OCI-LY3 (cell line): Measurements from ENCODE around the gene PACRG.

ENCODE experiments used
- H2AFZ ChIP-seq: fragments of 200-600, 300-600 bp; shearing (Covaris generic); 2 replicates; pipeline ENCODE4 v1.6.0; 2014; ENCODE audit warnings: antibody characterized with exemption, low read depth, low read length
- H3K27ac ChIP-seq: fragments of 200-600, 300-600 bp; sonication (generic); 2 replicates; pipeline ENCODE4 v1.5.1; 2014; ENCODE audit warnings: mild to moderate bottlenecking, low read length, moderate library complexity, mixed read lengths
- H3K27me3 ChIP-seq: fragments of 200-600, 300-600 bp; sonication (generic); 2 replicates; pipeline ENCODE4 v1.6.1; 2014; ENCODE audit warnings: low read depth, low read length, mixed read lengths
- H3K36me3 ChIP-seq: fragments of 200-600, 300-600 bp; sonication (generic); replicated peaks from 2 replicates; pipeline ENCODE3; 2014; ENCODE audit warnings: low read depth, low read length, mixed read lengths
- H3K4me1 ChIP-seq: fragments of 300-600, 200-600 bp; sonication (generic); 2 replicates; pipeline ENCODE4 v1.6.1; 2014; ENCODE audit warnings: low read length, mixed read lengths
- H3K4me2 ChIP-seq: fragments of 200-600, 300-600 bp; sonication (generic); 2 replicates; pipeline ENCODE4 v1.6.1; 2014; ENCODE audit warnings: low read length, mixed read lengths
- H3K4me3 ChIP-seq: fragments of 300-600, 200-600 bp; sonication (generic); 2 replicates; pipeline ENCODE4 v1.5.1; 2014; ENCODE audit warnings: antibody characterized with exemption, mild to moderate bottlenecking, low read length, moderate library complexity
- H3K79me2 ChIP-seq: fragments of 300-600, 200-600 bp; shearing (Covaris generic); 2 replicates; pipeline ENCODE4 v1.6.1; 2014; ENCODE audit warnings: mild to moderate bottlenecking, low read length, mixed read lengths
- H3K9ac ChIP-seq: fragments of 300-600, 200-600 bp; shearing (Covaris generic); 2 replicates; pipeline ENCODE4 v1.6.0; 2014; ENCODE audit warnings: mild to moderate bottlenecking, low read length, moderate library complexity
- H3K9me3 ChIP-seq: fragments of 200-600, 300-600 bp; shearing (Covaris generic); 2 replicates; pipeline ENCODE4 v1.6.1; 2014; ENCODE audit warnings: low read length, mixed read lengths; ENCODE audit not compliant: insufficient read depth
- H4K20me1 ChIP-seq: fragments of 200-600, 300-600 bp; sonication (generic); 2 replicates; pipeline ENCODE4 v1.6.1; 2016; ENCODE audit warnings: low read length, mixed read lengths; ENCODE audit not compliant: insufficient read depth
- EZH2phosphoT487 ChIP-seq: fragments of 200-600 bp; shearing (Covaris generic); IDR thresholded peaks from 2 replicates; pipeline ENCODE4 v1.6.1; 2018; ENCODE audit warnings: antibody characterized with exemption, mixed run types, low read depth
- TF ChIP-seq, protein P1 (sequence below): fragments of 200-600, 300-600 bp; sonication (generic); IDR thresholded peaks from 2 replicates; pipeline ENCODE4 v1.5.1; 2014; ENCODE audit warnings: antibody characterized with exemption, low read length, low read depth

PACRG gene

DNA sequence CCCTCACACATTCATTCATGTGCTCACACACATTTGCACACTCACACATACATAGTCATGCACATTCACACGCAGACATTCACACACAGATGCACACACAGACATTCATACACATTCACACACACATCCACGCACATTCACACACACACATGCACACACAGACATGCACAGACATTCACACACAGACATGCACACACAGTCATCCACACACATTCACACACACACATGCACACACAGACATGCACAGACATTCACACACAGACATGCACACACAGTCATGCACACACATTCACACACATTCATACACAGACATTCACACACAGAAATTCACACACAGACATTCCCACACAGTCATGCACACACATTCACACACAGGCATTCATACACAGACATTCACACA is 147.3 kb downstream of the PACRG start:
- H3K27ac ChIP-seq = no peak overlapping the region
- no peaks in the 10 kb centered on the region for H3K9me3 ChIP-seq
- no peak overlapping the region for H3K9ac ChIP-seq
- no peak for TF ChIP-seq EZH2phosphoT487
- TF ChIP-seq, protein P1, sequence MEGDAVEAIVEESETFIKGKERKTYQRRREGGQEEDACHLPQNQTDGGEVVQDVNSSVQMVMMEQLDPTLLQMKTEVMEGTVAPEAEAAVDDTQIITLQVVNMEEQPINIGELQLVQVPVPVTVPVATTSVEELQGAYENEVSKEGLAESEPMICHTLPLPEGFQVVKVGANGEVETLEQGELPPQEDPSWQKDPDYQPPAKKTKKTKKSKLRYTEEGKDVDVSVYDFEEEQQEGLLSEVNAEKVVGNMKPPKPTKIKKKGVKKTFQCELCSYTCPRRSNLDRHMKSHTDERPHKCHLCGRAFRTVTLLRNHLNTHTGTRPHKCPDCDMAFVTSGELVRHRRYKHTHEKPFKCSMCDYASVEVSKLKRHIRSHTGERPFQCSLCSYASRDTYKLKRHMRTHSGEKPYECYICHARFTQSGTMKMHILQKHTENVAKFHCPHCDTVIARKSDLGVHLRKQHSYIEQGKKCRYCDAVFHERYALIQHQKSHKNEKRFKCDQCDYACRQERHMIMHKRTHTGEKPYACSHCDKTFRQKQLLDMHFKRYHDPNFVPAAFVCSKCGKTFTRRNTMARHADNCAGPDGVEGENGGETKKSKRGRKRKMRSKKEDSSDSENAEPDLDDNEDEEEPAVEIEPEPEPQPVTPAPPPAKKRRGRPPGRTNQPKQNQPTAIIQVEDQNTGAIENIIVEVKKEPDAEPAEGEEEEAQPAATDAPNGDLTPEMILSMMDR = no peak
- no peaks in the 10 kb centered on the region for H3K36me3 ChIP-seq
- no peaks in the 10 kb centered on the region for H3K79me2 ChIP-seq
- H4K20me1 ChIP-seq = no peaks in the 10 kb centered on the region
- H3K4me2 ChIP-seq = no peak overlapping the region
- no peak overlapping the region for H2AFZ ChIP-seq
- no peaks in the 10 kb centered on the region for H3K4me1 ChIP-seq
- no peak overlapping the region for H3K4me3 ChIP-seq
- H3K27me3 ChIP-seq = no peaks in the 10 kb centered on the region

DNA sequence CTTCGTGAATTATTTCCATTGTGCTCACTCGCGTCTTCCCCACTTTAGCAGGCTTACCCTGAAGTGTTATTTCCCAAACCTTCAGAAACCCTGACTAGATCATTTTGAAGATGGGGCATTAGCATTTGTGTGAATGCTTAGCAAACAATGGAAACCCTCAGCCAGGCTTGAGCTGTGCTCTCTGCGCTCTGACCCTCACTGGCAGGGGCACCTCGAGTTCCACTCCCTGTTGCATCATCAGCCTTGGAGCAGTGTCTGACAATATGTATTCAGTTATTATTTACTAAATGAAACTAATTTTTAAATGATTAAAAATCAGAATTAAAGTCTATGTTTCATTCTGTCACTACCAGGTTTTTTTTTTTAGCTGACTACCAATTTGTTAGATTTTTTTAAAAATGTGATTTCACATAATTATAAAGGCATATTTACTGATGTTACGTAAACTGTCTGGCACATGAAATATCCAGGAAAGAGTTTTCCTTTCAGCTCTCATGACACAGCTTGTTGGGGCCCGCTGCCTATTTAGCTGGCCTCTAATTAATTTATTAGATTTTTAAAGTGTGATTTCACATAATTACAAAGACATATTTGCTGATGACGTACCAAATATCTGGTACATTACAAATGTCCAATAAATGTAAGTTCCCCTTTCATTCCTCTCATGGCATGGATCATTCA is 155.2 kb downstream of the PACRG start:
- Histone ChIP-seq H3K9ac (no peak overlapping the region), H3K79me2 (no peaks in the 10 kb centered on the region), H3K9me3 (no peaks in the 10 kb centered on the region), H3K4me2 (no peak overlapping the region), H3K4me3 (no peak overlapping the region), H4K20me1 (no peaks in the 10 kb centered on the region), H3K27ac (no peak overlapping the region), H3K27me3 (no peaks in the 10 kb centered on the region), H2AFZ (no peak overlapping the region), H3K4me1 (no peaks in the 10 kb centered on the region), H3K36me3 (no peaks in the 10 kb centered on the region)
- TF ChIP-seq EZH2phosphoT487 = no peak
- TF ChIP-seq, protein P1 = no peak

DNA sequence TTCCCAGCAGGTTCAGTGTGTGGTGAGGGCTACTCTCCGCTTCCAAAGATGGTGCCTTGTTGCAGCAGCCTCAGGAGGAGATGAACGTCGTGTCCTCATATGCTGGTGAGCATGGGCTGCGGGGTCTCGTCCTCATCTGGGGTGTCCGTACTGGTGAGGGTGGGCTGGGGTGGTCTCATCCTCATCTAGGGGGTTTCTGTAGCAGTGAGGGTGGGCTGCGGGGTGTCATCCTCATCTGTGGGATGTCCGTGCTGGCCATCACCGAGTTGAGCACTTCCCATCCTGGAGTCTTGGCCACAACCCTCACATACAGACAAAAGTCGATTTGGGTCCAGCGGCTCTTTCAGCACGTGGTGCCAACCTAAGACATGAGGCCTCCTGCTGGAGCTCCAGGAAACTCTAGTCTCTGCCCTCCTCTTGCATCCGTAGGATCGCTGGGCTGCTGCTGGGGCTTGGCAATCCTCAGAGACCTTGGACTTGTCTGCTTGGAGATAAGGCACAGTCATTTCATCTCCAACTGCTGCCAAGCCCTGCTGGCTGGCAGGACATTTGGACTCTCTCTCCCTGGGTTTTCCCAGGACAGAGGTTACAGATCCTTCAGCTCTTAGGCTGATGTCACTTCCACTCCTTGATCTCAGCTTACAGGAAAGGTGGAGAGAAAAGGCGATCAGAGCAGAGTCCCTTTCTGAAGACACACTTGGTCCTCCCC is 160.4 kb downstream of the PACRG start:
- H4K20me1 ChIP-seq = no peaks in the 10 kb centered on the region
- no peaks in the 10 kb centered on the region for H3K9me3 ChIP-seq
- H2AFZ ChIP-seq = no peak overlapping the region
- H3K4me1 ChIP-seq = no peaks in the 10 kb centered on the region
- H3K27ac ChIP-seq = no peak overlapping the region
- no peak overlapping the region for H3K4me3 ChIP-seq
- H3K27me3 ChIP-seq = no peaks in the 10 kb centered on the region
- H3K36me3 ChIP-seq = no peaks in the 10 kb centered on the region
- no peak for TF ChIP-seq EZH2phosphoT487
- TF ChIP-seq, protein P1 = no peak
- H3K4me2 ChIP-seq = no peak overlapping the region
- no peaks in the 10 kb centered on the region for H3K79me2 ChIP-seq
- no peak overlapping the region for H3K9ac ChIP-seq

DNA sequence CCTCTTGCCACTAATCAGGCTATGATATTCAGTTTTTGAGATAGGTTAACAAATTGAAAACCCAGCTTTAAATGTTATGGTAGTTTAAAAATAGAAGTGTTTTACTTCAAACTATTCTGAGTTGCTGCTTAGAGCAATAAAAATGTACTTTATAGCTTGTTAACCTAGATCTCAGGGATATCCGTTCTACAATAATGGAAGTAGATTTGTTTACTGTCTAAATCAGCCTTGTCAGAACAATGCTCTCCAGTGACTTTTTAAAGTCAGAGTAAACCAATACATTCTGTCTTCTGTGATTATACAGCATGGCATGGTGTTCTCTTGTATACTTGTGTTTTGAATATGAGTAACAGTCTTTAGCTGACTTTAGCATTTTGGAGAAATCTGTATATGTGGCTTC is 161.5 kb downstream of the PACRG start:
- H3K9me3 ChIP-seq = no peaks in the 10 kb centered on the region
- TF ChIP-seq EZH2phosphoT487 = no peak
- TF ChIP-seq, protein P1 = no peak
- H3K36me3 ChIP-seq = no peaks in the 10 kb centered on the region
- H3K27ac ChIP-seq = no peak overlapping the region
- H3K4me3 ChIP-seq = no peak overlapping the region
- no peaks in the 10 kb centered on the region for H3K27me3 ChIP-seq
- H3K79me2 ChIP-seq = no peaks in the 10 kb centered on the region
- H2AFZ ChIP-seq = no peak overlapping the region
- H3K4me2 ChIP-seq = no peak overlapping the region
- no peaks in the 10 kb centered on the region for H3K4me1 ChIP-seq
- no peaks in the 10 kb centered on the region for H4K20me1 ChIP-seq
- no peak overlapping the region for H3K9ac ChIP-seq
